OCI-LY7 (cell line): ENCODE data around the gene SPACA4.

Experiments
- EZH2phosphoT487 ChIP-seq: fragments of 200-600 bp; sonication (generic); IDR thresholded peaks from 2 replicates; pipeline ENCODE4 v1.6.1; 2018; ENCODE audit warnings: low read depth, borderline replicate concordance, mild to moderate bottlenecking, mixed run types, antibody characterized with exemption, low read length, moderate library complexity, mixed read lengths
- TF ChIP-seq, protein P1 (sequence below): fragments of 200-600 bp; sonication (generic); conservative IDR thresholded peaks from 2 replicates; pipeline ENCODE4 v1.5.1; 2014; ENCODE audit warnings: mild to moderate bottlenecking, antibody characterized with exemption, low read length, moderate library complexity, mixed read lengths

DNA sequence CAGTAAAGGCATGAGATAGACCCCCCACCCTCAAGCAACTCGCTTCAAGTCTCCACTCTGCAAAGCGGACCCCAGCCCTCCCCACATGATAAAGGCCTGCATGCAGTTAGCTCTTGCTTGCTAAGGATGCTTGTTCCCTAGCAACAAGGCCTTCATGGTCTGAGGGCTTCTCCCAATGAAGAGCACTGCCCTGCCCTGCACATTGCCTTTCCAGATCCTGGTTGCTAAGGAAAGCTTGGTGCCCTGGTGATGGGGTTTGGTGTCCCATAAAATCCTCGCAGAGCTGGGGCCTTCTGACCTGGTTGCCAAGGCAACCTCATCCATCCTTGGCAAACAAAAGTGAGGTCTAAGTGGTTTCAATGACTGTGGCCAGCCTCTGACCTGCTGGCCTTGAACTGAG, 24.7 kb downstream of the SPACA4 start:
- TF ChIP-seq, protein P1, sequence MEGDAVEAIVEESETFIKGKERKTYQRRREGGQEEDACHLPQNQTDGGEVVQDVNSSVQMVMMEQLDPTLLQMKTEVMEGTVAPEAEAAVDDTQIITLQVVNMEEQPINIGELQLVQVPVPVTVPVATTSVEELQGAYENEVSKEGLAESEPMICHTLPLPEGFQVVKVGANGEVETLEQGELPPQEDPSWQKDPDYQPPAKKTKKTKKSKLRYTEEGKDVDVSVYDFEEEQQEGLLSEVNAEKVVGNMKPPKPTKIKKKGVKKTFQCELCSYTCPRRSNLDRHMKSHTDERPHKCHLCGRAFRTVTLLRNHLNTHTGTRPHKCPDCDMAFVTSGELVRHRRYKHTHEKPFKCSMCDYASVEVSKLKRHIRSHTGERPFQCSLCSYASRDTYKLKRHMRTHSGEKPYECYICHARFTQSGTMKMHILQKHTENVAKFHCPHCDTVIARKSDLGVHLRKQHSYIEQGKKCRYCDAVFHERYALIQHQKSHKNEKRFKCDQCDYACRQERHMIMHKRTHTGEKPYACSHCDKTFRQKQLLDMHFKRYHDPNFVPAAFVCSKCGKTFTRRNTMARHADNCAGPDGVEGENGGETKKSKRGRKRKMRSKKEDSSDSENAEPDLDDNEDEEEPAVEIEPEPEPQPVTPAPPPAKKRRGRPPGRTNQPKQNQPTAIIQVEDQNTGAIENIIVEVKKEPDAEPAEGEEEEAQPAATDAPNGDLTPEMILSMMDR: no peak
- no peak for TF ChIP-seq EZH2phosphoT487
